GM19328 (cell line): ENCODE data around the gene ITFG2.
A peak's percentile ranks its signal among the peaks of the same experiment; 100 is the strongest.

ENCODE experiments used
- ATAC-seq: cut with Tn5 transposase; IDR thresholded peaks from one replicate; pipeline ENCODE4 v1.9.1; 2021; ENCODE audit warnings: mild to moderate bottlenecking, moderate library complexity; ENCODE audit not compliant: unreplicated experiment

ITFG2 gene

GRCh38 chr12:2794736-2795289, 17.7 kb upstream of the ITFG2 start, which contains the start of gene FKBP4:
TSS of gene FKBP4 (plus strand) at chr12:2794970. CDS start at chr12:2795140, 170 bp downstream.
- peak; percentile 84 for ATAC-seq

DNA sequence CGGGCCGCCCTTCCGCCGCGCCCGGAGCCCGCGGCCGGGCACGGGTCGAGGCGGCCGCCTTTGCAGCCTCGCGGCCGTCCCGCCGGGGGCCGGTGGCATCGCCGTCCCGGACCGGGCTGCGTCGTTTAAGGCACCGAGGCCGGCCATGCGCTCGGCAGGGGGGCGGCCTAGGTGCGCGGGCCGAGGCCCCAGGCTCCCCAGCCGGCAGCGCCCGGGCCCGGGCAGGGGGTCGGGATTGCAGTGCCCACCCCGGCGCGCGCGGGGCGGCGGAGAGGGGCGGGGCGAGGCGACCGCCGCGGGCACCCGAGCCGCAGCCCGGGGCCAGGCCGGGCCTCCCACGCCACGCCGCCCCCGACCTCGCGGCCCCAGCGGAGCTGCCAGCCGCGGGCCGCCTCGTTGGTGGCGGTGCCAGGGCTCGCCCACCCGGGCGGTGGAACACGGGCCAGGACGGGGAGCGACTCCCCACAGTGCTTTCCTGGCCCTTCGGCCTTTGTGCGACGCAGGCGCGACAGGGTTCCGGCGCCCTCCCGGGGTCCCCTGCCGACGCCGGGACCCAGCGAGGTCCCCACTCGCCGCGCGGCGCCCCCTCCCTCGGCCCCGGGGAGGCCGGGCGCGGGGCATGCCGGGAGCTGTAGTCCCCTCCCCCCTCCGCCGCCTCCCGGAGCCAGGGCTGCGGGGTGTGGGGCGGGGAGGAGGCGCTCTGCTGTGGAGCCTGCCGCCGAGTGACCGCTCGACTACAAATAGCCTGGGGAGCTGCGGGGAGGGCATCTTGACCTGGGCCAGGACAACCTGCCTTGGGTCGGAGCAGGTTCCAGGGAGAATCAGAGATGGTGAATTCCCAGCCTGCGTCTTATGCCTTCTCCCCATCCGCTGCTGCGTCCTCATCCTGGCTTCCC, 16.9 kb upstream of the ITFG2 start:
- ATAC-seq: peak; percentile 54

- no peak for ATAC-seq
Measured at GRCh38 chr12:2796187-2796666, 16.2 kb upstream of the ITFG2 start.

DNA sequence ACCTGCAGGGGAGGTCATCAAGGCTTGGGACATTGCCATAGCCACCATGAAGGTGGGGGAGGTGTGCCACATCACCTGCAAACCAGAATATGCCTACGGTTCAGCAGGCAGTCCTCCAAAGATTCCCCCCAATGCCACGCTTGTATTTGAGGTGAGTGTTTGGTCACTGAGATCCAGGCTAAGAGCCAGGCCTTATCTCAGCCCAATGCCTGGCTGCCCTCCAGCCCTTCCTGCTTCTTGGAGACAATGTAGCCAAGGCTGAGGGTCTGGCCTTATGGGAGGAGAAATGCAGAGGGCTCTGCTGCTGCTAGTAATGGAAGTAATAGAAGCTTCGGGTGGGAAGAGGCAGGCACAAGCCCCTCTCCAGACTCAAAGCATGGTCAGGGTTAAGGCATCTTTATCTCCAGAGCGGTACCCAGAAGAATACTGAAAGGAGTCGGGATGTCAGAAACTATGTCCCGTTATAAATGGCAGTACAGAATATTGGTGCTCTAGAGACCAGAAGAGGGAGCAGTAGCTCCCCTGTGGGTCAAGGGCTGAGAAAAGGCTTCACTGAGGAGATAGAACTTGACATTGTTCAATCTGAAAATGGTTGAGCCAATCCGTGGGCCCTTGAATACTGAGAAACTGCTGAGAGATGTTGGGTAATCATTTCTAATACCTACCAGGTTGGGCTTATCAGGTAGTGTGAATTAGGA, 14.6 kb upstream of the ITFG2 start:
- ATAC-seq: no peak

- no peak for ATAC-seq
Measured at GRCh38 chr12:2800046-2800570, 12.4 kb upstream of the ITFG2 start.

GRCh38 chr12:2801044-2801783, 11.3 kb upstream of the ITFG2 start:
- ATAC-seq: no peak

DNA sequence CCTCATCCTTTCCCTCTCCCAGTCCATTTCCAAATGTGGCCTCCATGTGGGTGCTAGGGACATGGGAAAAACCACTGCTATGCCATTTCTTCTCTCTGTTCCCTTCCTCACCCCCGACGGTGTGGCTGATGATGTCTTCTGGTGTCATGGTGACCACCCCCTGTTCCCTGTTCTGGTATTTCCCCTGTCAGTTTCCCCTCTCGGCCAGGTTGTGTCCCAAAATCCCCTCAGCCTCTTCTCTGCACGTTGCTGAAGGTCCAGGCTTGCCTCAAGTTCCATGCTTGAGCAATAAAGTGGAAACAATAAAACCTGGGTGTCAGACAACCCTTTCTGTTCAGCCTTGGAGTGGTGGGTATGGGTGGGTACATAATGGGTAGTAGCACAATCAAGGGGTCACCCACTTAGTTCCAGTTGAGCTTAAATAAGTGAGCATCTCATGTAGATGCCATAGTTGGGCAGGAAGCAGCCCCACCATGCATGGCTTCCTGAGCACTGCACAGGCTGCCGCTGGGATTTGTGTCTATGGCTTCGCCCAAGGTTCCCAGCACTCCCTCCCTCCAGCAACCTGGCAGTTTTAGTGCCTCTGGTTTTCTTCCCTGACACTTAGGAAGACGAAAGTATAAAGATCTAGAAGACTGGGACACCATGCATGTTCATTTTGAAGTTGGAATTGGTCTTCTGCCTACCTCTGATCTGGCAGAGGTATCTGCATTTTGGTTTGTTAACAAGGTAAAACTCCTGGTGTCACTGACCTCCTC, 8.7 kb upstream of the ITFG2 start:
- no peak for ATAC-seq

GRCh38 chr12:2804393-2805142, 7.9 kb upstream of the ITFG2 start:
- no peak for ATAC-seq

DNA sequence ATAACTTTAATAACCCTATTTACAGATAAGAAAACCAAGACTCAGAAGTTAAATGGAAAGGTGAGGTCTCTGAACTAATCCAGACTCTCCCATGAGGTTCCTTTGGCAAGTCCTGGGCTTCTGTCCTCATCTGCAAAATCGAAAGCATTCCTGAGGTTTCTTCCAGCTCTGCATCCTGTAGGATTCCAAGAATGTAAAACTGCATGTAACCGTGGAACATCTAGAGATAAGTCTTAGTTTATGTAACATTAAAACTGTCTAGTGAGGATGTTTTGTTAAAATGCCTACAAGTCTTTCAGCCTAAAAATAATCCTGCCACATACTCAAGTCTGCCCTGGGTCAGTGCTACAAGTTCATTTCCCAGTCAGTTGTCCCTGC, 7.3 kb upstream of the ITFG2 start:
- no peak for ATAC-seq

DNA sequence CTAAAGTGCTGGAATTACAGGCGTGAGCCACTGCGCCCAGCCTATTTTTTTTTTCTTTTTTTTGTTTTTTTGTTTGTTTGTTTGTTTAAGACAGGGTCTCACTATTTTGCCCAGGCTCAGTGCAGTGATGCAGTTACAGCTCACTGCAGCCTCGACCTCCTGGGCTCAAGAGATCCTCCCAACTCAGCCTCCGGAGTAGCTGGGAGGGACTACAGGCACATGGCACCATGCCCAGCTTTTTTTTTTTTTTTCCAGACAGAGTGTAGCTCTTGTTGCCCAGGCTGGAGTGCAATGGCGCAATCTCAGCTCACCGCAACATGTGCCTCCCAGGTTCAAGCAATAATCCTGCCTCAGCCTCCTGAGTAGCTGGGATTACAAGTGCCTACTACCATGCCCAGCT, 5.8 kb upstream of the ITFG2 start:
- ATAC-seq: no peak

GRCh38 chr12:2811801-2812200, 667 bp upstream of the ITFG2 start:
- ATAC-seq: no peak

DNA sequence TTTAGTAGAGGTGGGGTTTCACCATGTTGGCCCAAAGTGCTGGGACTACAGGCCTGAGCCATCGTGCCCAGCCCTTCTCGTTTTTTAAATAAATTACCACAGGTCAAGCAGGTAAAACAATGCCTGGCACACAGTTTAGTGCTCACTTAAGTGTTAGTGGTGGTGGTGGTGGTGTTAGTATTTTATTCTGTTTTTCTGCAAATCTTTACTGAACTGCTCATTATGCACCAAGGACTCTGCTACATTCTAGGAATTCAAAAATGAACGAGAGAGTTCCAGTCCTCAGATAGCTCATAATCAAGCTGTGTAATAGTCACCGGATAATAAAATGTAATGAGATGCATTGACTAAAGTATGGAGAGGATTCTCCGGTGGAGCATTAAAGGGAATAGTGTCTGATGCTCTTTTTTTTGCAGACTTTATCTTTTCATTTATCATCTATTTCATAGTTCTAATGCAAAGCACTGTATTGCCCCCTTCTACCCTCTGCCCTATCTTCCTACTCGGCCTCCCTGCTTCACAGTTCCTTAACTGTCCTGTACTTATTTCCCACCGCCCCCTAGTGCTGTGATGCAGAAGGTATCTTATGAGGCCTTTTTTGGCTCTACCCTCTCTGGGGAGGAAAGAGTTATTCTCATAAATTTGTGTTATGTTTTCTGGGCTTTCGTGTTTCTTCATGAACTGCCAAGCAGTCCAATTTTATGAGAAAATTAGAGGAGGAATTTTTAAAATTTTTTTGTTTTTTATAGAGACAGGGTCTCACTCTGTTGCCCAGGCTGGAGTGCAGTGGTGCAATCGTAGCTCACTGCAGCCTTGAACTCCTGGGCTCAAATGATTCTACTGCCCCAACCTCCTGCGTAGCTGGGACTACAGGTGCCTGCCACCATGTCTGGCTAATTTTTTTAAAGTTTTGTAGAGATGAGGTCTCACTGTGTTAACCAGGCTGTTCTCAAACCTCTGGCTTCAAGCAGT, 1.0 kb downstream of the ITFG2 start:
- ATAC-seq: no peak

DNA sequence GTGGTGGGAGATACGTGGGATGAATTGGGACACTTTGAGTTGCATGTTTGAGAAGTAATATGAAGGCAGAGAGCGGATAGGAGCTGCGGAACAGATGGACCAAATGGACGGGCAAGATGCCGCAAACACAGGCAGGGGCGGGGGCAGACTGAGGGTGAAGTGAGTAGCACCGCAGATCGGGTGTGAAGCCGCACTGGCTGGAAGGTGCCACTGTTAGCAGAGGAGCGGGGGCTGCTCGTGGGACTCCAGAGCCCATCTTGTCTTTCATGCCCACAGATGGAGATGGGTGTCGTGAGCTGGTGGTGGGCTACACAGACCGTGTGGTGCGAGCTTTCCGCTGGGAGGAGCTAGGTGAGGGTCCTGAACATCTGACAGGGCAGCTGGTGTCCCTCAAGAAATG, 7.3 kb downstream of the ITFG2 start:
- ATAC-seq: no peak

- ATAC-seq: no peak
Measured at GRCh38 chr12:2820432-2820831, 8.0 kb downstream of the ITFG2 start.

- ATAC-seq: no peak
Measured at GRCh38 chr12:2823483-2823882, 11.0 kb downstream of the ITFG2 start.

GRCh38 chr12:2824541-2824940, 12.1 kb downstream of the ITFG2 start:
- no peak for ATAC-seq

GRCh38 chr12:2825132-2825531, 12.7 kb downstream of the ITFG2 start:
- no peak for ATAC-seq

DNA sequence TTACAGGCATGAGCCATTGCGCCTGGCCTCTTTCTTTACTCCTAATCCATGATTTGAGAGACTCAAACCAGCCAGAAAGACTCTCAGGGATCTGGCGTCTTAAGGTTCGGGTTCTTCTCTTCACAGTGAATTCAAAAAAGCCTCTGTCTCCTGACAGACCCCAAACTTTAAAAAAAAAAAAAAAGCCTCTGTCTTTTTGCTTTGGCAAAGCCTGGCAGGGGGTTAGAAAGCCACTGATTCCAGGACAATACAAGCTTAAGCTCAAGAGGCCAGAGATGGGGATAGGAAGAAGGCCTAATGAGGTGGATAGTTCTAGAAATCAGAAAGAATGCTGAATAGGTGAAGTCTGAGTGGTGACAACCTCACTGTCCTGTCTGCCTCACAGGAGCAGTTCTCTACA, 13.6 kb downstream of the ITFG2 start:
- no peak for ATAC-seq
